HG02981 (cell line): ENCODE data around the gene RSPO4.

Experiments used
- ATAC-seq: cut with Tn5 transposase; IDR thresholded peaks from one replicate; pipeline ENCODE4 v1.9.1; 2021; ENCODE audit warnings: mild to moderate bottlenecking, moderate library complexity; ENCODE audit not compliant: unreplicated experiment

The RSPO4 gene

DNA sequence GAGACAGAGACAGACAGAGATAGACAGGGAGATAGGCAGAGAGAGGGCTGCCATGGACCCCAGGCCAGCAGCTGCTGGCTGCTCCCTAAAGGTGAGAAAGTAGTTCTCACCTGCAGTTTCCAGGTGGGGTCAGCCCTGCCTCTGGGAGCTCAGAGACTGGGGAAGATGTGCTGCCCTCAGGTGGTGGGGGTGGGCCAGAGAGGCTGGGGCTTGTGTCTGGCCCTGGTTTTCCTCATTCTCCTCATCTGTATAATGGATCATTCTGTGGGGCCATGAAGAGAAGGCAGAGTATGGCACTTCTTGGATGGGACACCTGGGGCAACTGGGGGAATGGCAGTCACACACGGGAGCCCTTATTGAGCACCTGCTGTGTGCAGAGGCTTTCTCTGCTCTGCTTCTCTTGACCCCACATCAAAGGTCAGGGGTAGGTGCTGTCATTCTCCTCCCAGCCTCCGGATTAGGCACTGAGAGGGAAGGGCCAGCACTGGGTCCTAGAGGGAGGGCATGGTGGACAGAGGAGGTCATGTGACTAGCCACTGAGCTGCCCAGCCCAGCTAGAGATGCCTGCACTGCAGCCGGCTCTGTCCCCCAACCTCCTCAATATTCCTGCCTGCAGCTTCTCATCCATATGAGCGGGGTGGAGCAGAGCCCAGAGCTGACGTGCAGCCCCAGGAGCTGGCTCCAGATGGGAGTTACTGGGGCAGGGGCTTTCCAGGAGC lies 90.1 kb downstream of the RSPO4 start:
- no peak for ATAC-seq

DNA sequence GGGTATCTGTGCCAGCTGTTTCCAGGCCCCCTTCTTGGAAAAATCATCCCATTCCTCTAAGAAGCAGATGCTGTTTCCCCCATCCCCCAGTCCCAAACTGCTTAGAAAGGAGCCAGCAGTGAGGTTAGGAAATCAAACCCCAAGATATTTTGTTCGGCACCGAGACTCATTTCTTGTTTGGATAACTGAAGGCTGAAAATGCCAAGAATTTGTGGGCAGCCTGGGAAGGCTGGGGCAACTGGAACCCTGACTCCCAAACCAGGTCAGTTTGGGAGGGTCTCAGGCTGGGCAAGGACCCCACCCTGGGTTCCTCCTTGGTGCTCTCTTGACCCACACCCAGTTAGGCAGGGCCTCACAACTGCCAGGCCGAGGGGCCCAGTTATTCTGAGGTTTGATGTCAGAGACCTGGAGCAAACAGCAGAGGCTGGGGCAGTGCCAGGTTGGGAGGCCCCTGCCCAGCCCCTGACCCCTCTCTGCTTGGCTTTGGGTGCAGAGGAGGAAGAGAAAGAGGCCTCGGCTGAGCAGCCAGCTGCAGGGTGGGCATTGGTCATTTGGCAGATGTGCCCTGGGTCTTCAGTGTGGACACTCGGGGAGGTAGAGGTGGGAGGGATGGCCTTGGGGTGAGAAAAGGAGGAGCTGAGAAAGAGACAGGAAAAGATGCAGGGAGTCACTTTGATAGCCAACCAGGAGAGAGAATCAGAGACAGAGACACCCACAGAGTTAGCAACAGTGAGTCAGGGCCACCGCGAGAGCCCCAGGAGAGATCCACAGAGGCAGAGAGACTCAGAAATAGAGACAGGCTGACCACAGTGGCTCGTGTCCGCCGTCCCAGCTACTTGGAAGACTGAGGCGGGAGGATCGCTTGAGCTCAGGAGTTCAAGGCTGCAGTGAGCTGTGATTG lies 91.0 kb downstream of the RSPO4 start:
- ATAC-seq = no peak

DNA sequence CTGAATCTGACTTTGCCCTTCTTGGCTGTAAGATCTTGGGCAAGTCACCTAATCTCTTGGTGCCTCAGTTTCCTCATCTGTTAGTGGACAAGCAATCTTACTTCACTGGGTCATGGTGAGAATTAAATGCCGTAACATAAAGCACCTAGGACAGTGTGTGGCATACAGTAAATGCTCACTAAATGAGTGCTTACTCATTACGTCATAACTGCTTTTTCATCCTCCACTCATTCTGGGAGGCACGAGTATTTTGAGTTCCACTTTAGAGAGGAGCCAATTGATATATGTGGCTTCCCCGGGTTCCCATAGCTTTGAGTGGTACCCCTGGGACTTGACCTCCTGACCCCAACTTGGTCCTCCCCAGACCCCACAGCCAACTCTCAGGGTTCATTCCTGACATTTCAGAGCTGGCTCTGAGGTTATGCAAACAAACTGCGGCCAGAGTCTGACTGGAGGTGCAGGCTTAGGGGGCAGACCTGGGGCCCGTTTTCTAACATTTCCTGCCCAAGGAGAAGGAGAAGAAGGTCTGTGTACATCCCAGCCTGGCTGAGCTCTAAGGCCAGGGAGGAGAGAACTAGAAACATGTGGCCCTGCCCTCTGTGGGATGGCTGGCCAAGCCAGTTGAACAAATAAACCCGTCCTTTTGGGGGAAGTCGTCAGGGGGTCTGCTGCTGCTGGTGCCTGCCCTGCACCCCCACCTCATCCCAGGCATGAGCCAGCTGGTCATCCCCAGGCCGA lies 91.8 kb downstream of the RSPO4 start:
- no peak for ATAC-seq

DNA sequence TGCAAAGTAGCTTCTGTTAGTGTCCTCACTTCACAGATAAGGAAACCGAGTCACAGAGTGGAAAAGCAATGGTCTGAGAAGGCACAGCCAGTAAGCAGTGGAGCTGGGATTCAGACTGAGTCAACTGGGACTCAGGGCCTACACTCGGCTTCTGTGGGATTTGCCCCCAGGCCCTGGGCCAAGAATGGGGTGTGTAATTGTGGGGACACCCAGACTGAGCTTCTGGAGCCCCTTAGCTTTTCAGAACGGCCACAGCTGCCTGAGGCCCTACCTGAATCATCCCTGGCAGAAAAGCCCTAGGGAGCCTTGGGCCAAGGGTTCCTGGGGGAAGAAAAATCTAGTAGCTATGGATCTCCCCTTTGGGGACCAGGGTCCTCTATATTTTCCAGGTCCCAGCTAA lies 92.5 kb downstream of the RSPO4 start:
- no peak for ATAC-seq
